HG02885 (cell line): ENCODE measurements around the gene FBXW7.
"Not testable (repeated sequence)": the region's sequence is repeated elsewhere in the genome, so short reads cannot be mapped to it uniquely, and the experiment has no call there.

ENCODE experiments used
- ATAC-seq: cut with Tn5 transposase; IDR thresholded peaks from one replicate; pipeline ENCODE4 v1.9.1; 2021; ENCODE audit warnings: mild to moderate bottlenecking; ENCODE audit not compliant: unreplicated experiment, poor library complexity

Gene FBXW7

GRCh38 chr4:152550687-152551086, 14.8 kb upstream of the FBXW7 start:
- not testable (repeated sequence) for ATAC-seq

DNA sequence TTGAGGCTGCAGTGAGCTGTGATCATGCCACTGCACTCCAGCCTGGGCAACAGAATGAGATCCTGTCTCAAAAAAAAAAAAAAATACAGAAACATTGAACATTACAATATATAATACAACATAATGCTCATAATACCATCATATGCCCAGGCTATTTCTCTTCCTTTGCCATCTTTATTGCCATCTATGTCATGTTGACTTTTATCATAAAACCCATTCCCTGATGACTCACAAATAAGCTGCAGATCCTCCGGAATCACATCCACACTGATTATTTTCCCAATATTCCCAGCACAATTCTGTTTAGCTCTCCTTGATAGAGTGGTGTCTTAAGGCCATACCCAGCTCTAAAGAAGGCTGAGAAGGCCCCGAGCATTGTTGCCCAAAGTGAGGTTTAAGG, 9.2 kb upstream of the FBXW7 start:
- ATAC-seq: no peak

DNA sequence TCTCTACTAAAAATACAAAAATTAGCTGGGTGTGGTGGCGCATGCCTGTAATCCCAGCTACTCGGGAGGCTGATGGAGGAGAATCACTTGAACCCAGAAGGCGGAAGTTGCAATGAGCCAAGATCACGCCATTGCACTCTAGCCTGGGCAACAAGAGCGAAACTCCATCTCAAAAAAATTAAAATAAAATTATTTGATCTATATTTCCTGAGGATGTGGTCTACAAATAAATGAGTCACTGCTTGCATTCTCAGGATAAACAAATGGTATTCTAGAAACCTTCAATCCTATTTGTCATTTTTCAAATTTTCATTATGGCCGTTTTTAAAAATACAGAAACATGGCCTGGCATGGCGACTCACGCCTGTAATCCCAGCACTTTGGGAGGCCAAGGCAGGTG, 8.6 kb upstream of the FBXW7 start:
- not testable (repeated sequence) for ATAC-seq

DNA sequence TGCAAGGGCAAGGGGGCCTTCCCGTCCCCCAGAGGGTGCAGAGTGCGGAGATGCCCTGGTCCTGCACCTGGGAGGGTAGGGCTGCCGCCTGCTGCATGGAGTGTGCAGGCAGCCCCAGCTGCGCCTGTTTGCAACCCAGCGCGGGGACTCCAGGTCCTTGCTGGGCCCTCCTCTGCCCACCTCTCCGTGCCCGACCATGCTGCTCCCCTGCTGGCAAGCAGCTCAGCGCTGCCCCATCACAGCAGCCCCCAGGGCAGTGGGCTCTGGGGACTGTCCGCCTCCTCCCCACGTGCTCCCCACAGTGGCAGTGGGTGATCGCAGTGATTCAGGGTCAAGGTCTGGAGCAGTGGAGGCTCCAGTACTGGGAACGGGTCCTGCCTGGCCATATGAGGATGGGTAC, 5.0 kb upstream of the FBXW7 start:
- no peak for ATAC-seq

DNA sequence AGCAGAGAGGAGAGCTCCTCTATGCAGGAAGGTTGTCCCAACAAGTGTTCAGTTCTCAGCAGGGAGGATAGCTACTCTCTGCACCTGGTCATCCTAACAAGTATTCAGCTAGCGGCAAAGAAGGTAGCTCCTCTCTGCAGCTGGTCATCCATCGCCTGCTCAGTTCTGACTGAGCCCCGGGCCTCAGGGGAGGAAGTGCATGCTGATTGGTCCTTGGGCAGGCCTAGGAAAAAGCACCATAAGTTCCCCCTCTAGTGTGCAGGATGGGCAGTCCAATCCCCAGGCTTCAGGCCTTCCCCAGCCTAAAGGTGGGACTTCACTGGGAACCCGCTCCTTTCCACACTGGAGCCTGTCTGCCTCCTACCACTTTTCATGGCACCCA, 4.4 kb upstream of the FBXW7 start:
- peak; percentile 27 for ATAC-seq

GRCh38 chr4:152539556-152540292, 3.8 kb upstream of the FBXW7 start:
- ATAC-seq: no peak

DNA sequence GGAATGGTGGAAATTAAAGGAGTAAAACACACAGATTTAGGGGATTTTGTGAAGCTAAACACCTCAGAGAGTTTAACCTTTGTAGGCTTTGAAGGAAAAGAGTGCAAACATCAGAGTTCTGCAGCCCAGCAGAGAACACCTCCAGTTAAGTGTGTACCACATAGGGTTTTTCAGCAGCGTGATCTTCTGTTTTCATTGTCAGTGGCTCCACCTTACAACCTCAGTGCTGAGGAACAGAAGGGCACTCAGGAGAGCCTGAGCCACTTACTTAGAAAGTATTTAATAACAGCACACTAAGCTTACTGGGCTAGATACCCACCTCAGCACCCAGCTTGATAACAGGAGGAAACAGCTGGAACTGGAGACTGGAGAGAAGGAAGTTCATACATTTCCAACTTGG, 2.0 kb upstream of the FBXW7 start:
- no peak for ATAC-seq

DNA sequence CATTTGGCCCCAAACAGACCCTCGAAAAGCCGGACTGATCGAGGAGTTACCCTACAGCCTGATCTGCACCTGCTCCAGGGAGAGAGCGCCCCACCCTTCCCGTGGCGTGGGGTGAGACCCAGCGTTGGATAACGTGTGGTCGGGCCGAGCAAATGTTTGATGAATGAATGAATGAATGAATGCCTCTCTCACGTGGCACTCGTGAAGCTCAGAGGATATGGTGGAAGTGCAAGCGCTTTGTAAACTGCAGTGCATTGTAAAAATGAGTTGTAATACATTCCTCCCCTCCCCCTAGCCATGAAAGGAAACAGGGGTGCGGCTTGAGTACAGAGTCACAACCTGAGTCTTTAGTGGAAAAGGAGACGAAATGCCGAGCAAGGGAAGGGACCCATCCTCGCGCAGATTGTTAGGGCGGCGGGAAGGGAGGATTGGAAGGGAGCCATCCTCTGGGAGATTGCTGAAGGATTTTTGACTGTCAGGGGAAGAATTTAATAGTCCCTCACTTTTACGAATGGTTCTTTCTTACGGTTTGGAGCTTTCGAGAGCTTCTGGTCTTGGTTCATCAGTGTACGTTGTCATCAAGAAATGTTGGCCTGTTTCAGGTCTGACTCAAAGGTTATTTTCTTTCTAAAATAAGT, 772 bp upstream of the FBXW7 start:
- ATAC-seq: peak; percentile 34

GRCh38 chr4:152535360-152535902, 461 bp downstream of the FBXW7 start:
- peak; percentile 2 for ATAC-seq

DNA sequence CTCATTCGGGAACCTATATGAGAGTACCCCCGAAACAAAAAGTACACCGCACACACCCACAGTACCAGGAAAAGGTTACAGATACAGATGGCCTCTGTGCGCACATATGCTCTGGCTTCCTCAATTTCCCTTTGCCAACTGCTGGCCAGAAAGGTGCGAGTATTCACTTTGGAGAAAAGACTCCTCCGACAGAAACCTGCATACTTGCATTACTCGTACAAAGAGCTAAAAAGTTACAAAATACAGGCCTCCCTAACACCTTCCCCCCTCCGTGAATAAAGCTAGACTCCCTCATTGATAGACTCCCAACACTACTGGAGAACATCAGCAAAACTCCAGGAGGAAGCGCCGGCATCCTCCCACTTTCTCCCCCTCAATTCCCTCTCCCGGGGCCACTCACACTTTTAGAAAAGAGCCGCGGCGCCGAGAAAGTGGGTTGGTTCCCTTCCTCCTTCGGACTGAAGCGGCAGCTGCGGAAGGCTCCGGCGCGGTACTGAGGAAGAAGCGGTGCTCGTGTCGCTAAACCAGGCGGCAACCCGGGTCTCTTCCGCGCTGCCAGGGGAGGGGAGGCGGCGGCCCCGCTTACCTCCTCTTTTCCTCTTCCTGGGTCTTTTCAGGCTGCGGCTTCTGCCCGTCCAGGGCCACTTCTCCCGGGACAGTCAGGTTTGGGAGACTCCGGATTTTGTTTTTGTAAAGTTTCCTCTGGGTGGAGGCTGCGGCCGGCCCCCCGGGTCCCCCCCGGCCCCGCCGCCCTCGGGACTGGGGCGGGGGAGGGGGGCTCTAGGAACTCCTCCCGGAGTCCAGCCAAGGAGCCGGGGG, 1.1 kb downstream of the FBXW7 start:
- ATAC-seq: no peak

GRCh38 chr4:152531479-152531878, 4.4 kb downstream of the FBXW7 start:
- ATAC-seq: no peak

DNA sequence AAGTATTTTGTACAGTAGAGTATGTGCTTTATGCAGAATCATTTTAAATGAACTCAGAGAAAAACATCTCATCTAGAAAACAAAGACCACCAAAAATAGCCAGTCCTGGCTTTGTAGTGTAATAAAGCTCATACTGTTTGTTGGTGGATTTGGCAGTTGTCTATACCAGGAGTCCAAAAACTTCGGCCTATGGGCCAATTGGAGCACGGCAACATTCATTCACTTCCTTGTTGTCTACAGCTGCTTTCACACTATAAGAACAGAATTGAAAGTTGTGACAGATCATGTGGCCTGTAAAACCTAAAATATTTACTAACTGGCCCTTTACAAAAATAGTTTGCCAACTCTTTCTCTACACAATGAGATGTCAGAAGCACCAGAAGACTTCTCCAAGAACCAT, 5.3 kb downstream of the FBXW7 start:
- peak; percentile 29 for ATAC-seq

DNA sequence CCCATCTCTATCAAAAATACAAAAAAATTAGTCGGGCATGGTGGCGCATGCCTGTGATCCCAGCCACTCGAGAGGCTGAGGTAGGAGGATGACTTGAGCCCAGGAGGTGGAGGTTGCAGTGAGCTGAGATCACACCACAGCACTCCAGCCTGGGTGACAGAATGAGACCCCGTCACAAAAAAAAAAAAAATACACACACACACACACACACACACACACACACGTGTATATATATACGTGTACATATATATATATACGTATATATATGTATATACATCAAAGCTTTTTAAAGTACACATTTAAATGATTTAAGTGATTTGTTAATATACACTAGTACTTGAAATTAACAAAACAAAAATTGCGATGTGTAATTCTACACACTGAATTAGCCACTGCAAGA, 6.0 kb downstream of the FBXW7 start:
- no peak for ATAC-seq

GRCh38 chr4:152528060-152528459, 7.8 kb downstream of the FBXW7 start:
- ATAC-seq: no peak

- ATAC-seq: peak; percentile 67
These were observed 10.0 kb downstream of the FBXW7 start for GRCh38 chr4:152525878-152526277.

- peak; percentile 57 for ATAC-seq
These were observed 11.5 kb downstream of the FBXW7 start for GRCh38 chr4:152524427-152524826.

GRCh38 chr4:152523731-152524130, 12.2 kb downstream of the FBXW7 start:
- ATAC-seq: no peak

DNA sequence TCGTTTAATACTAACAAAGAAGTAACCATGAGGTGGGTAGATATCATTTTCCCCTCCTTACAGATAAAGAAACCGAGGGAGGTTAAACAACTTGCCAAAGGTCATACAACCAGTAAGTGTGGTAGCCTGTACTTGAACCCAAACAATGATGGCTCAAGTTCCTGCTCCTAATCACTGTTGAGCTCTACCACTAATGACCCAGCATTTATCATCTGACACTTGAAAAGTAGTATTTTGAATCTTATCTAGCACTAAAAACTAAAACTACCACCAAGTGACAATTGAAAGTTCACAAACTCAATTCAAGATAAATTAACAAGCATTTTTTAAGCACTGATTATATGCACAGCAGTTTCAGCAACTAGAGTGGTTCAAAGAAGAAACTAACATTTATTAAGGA, 13.1 kb downstream of the FBXW7 start:
- no peak for ATAC-seq

GRCh38 chr4:152522245-152522644, 13.6 kb downstream of the FBXW7 start:
- ATAC-seq: no peak

- ATAC-seq: no peak
These were observed 19.7 kb downstream of the FBXW7 start for GRCh38 chr4:152516156-152516555.

GRCh38 chr4:152515678-152516077, 20.2 kb downstream of the FBXW7 start:
- no peak for ATAC-seq
